ENCODE data around the gene NEURL2. TPM values are rescaled to one million over a fixed set of nuclear protein-coding genes. Genes with fewer than 3 reads are reported as not detected.
"Not testable (repeated sequence)": the region's sequence is repeated elsewhere in the genome, so short reads cannot be mapped to it uniquely, and the experiment has no call there.

Gene NEURL2
- total RNA-seq, 4 donors from 2014 or later = 2.2 to 26.4 (median 17.0) TPM

- TF ChIP-seq CTCF (IDR thresholded peaks at IDR 0.05) (peak in 3 of 4 experiments; percentile 26 to 43 (median 32)), EP300 (IDR thresholded peaks at IDR 0.05) (no peak), POLR2AphosphoS5 (IDR thresholded peaks at IDR 0.05) (no peak), POLR2A (IDR thresholded peaks at IDR 0.05) (no peak)
- Histone ChIP-seq H3K4me1 (peaks cover 0 to 41% (median 7%) of the 10 kb centered on the region in 3 donors), H3K27ac (peak overlapping the region; percentile 97 to 100 (median 98)), H3K27me3 (no peaks in the 10 kb centered on the region), H3K36me3 (peaks cover 0 to 15% of the 10 kb centered on the region in 2 donors), H3K4me3 (peak overlapping the region; percentile 72 to 87), H3K9me3 (no peaks in the 10 kb centered on the region)
- 12 to 69% methylated on average over 5 to 11 of the region's 22 CpGs for WGBS, 2 donors (ENCODE audit: low coverage in 1 of 2)
- ATAC-seq = no peak
Measured at GRCh38 chr20:45933266-45934045, 42.4 kb upstream of the NEURL2 start.

- 86 to 87% methylated on average over 9 to 10 of the region's 17 CpGs for WGBS, 2 donors (ENCODE audit: low coverage in 1 of 2)
Measured at GRCh38 chr20:45931680-45932079, 40.7 kb upstream of the NEURL2 start.

GRCh38 chr20:45927071-45927878 lies 36.3 kb upstream of the NEURL2 start:
- H3K4me3 ChIP-seq = no peak overlapping the region
- H3K4me1 ChIP-seq = peaks cover 0 to 17% (median 15%) of the 10 kb centered on the region in 3 donors
- TF ChIP-seq CTCF (IDR thresholded peaks at IDR 0.05) (no peak), EP300 (IDR thresholded peaks at IDR 0.05) (no peak), POLR2A (IDR thresholded peaks at IDR 0.05) (no peak), POLR2AphosphoS5 (IDR thresholded peaks at IDR 0.05) (no peak)
- WGBS, 2 donors (ENCODE audit: low coverage in 1 of 2) = 74 to 88% methylated on average over 7 to 8 of the region's 14 CpGs
- H3K27ac ChIP-seq = no peak overlapping the region
- no peak for ATAC-seq
- H3K9me3 ChIP-seq = no peaks in the 10 kb centered on the region
- no peaks in the 10 kb centered on the region for H3K27me3 ChIP-seq
- H3K36me3 ChIP-seq = no peaks in the 10 kb centered on the region

More at GRCh38 chr20:45931680-45932079, 40.7 kb upstream of the NEURL2 start:
- not testable (repeated sequence) for H3K9me3 ChIP-seq, H3K36me3 ChIP-seq, ATAC-seq, H3K27ac ChIP-seq, H3K4me3 ChIP-seq, H3K27me3 ChIP-seq
- peaks cover 0 to 26% (median 7%) of the 10 kb centered on the region in 3 donors for H3K4me1 ChIP-seq

GRCh38 chr20:45926731-45927070 lies 35.7 kb upstream of the NEURL2 start:
- Histone ChIP-seq H3K4me3 (no peak overlapping the region), H3K36me3 (no peaks in the 10 kb centered on the region), H3K4me1 (peaks cover 0 to 18% (median 17%) of the 10 kb centered on the region in 3 donors), H3K27ac (no peak overlapping the region), H3K27me3 (no peaks in the 10 kb centered on the region), H3K9me3 (no peaks in the 10 kb centered on the region)
- no peak for ATAC-seq
- TF ChIP-seq CTCF (IDR thresholded peaks at IDR 0.05) (no peak), POLR2A (IDR thresholded peaks at IDR 0.05) (no peak), EP300 (IDR thresholded peaks at IDR 0.05) (no peak), POLR2AphosphoS5 (IDR thresholded peaks at IDR 0.05) (no peak)
- 40% methylated on average over 1 of the region's 2 CpGs; no CpG with 5 or more reads in 1 of the 2 donors for WGBS, 2 donors (ENCODE audit: low coverage in 1 of 2)

- no peaks in the 10 kb centered on the region for H3K9me3 ChIP-seq
- H3K4me1 ChIP-seq = peaks cover 0 to 18% (median 17%) of the 10 kb centered on the region in 3 donors
- ATAC-seq = no peak
- no peak overlapping the region for H3K4me3 ChIP-seq
- H3K27ac ChIP-seq = peak overlapping the region in 1 of 4 donors; percentile 66
- no peaks in the 10 kb centered on the region for H3K36me3 ChIP-seq
- H3K27me3 ChIP-seq = no peaks in the 10 kb centered on the region
- 44 to 69% methylated on average over 5 to 8 of the region's 9 CpGs for WGBS, 2 donors (ENCODE audit: low coverage in 1 of 2)
- TF ChIP-seq POLR2A (IDR thresholded peaks at IDR 0.05) = no peak
- TF ChIP-seq EP300 (IDR thresholded peaks at IDR 0.05) = no peak
- TF ChIP-seq POLR2AphosphoS5 (IDR thresholded peaks at IDR 0.05) = no peak
- TF ChIP-seq CTCF (IDR thresholded peaks at IDR 0.05) = no peak
Measured at GRCh38 chr20:45925821-45926506, 35.0 kb upstream of the NEURL2 start.
